Measurements from ENCODE around the gene CYBA.

DNA sequence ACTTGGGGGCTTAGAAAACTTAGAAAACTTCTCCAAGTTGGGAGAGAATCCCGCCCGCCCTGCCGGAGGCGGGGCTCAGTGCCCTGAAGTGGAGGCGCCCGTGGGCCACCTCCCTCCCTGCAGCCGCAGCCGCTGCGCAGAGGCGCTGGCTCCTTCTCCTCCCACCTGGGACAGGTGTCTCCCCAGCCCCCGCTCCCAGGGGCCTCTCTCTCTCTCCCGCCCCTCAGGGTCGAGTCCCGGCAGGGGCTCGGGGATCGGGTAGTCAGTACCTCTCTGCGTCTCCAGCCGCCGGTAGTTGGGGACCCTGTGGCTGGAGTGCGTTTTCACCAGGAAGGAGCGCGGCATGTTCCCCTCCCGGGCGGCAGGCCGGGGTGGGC lies 35.2 kb upstream of the CYBA start:
- TF ChIP-seq, protein P1, sequence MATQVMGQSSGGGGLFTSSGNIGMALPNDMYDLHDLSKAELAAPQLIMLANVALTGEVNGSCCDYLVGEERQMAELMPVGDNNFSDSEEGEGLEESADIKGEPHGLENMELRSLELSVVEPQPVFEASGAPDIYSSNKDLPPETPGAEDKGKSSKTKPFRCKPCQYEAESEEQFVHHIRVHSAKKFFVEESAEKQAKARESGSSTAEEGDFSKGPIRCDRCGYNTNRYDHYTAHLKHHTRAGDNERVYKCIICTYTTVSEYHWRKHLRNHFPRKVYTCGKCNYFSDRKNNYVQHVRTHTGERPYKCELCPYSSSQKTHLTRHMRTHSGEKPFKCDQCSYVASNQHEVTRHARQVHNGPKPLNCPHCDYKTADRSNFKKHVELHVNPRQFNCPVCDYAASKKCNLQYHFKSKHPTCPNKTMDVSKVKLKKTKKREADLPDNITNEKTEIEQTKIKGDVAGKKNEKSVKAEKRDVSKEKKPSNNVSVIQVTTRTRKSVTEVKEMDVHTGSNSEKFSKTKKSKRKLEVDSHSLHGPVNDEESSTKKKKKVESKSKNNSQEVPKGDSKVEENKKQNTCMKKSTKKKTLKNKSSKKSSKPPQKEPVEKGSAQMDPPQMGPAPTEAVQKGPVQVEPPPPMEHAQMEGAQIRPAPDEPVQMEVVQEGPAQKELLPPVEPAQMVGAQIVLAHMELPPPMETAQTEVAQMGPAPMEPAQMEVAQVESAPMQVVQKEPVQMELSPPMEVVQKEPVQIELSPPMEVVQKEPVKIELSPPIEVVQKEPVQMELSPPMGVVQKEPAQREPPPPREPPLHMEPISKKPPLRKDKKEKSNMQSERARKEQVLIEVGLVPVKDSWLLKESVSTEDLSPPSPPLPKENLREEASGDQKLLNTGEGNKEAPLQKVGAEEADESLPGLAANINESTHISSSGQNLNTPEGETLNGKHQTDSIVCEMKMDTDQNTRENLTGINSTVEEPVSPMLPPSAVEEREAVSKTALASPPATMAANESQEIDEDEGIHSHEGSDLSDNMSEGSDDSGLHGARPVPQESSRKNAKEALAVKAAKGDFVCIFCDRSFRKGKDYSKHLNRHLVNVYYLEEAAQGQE (IDR thresholded peaks at IDR 0.05; ENCODE audit: borderline replicate concordance): no peak
- TF ChIP-seq, protein P2, sequence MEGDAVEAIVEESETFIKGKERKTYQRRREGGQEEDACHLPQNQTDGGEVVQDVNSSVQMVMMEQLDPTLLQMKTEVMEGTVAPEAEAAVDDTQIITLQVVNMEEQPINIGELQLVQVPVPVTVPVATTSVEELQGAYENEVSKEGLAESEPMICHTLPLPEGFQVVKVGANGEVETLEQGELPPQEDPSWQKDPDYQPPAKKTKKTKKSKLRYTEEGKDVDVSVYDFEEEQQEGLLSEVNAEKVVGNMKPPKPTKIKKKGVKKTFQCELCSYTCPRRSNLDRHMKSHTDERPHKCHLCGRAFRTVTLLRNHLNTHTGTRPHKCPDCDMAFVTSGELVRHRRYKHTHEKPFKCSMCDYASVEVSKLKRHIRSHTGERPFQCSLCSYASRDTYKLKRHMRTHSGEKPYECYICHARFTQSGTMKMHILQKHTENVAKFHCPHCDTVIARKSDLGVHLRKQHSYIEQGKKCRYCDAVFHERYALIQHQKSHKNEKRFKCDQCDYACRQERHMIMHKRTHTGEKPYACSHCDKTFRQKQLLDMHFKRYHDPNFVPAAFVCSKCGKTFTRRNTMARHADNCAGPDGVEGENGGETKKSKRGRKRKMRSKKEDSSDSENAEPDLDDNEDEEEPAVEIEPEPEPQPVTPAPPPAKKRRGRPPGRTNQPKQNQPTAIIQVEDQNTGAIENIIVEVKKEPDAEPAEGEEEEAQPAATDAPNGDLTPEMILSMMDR (IDR thresholded peaks at IDR 0.05; ENCODE audit: poor library complexity, severe bottlenecking): no peak
- no peak for TF ChIP-seq RAD21 (conservative IDR thresholded peaks at IDR 0.05)
- no peak for TF ChIP-seq POLR2AphosphoS5 (IDR thresholded peaks at IDR 0.05)
- no peak for TF ChIP-seq EZH2 (IDR thresholded peaks at IDR 0.05; ENCODE audit: borderline replicate concordance, insufficient read depth, low read length, poor library complexity, severe bottlenecking)
- TF ChIP-seq TAF1 (IDR thresholded peaks at IDR 0.05; ENCODE audit: low read depth): no peak
- no peak for TF ChIP-seq MXI1 (conservative IDR thresholded peaks at IDR 0.05; ENCODE audit: poor library complexity, severe bottlenecking)
- no peak for TF ChIP-seq EP300 (conservative IDR thresholded peaks at IDR 0.05; ENCODE audit: poor library complexity, severe bottlenecking)
- TF ChIP-seq SMC3 (conservative IDR thresholded peaks at IDR 0.05; ENCODE audit: poor library complexity): no peak
